ENCODE measurements around the gene USP31.

DNA sequence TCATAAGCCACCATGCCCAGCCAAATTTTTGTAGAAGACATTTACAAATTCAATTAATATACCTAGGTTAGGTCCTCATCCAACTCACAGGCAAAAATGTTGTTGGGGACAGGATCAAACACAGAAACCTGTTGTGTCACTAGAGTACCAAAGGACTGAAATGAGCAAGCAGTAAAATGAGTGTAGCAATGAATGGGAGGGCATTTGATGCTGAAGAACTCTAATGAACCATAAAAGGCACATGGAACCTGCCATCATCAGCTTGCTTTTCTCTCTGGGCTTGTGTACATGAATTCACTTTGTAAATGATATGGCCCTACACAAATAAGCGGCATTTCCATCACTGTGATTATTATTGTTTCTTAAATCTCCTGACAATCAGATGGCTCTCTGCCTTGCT lies 17.8 kb downstream of the USP31 start:
- TF ChIP-seq, protein P1, sequence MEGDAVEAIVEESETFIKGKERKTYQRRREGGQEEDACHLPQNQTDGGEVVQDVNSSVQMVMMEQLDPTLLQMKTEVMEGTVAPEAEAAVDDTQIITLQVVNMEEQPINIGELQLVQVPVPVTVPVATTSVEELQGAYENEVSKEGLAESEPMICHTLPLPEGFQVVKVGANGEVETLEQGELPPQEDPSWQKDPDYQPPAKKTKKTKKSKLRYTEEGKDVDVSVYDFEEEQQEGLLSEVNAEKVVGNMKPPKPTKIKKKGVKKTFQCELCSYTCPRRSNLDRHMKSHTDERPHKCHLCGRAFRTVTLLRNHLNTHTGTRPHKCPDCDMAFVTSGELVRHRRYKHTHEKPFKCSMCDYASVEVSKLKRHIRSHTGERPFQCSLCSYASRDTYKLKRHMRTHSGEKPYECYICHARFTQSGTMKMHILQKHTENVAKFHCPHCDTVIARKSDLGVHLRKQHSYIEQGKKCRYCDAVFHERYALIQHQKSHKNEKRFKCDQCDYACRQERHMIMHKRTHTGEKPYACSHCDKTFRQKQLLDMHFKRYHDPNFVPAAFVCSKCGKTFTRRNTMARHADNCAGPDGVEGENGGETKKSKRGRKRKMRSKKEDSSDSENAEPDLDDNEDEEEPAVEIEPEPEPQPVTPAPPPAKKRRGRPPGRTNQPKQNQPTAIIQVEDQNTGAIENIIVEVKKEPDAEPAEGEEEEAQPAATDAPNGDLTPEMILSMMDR (IDR thresholded peaks at IDR 0.05): no peak
- TF ChIP-seq POLR2A (IDR thresholded peaks at IDR 0.05): no peak

All from thyroid gland (tissue), 4 donors.